ENCODE data around the gene CKS2. TPM values are rescaled to one million over a fixed set of nuclear protein-coding genes. Genes with fewer than 3 reads are reported as not detected.
A peak's percentile ranks its signal among the peaks of the same experiment; 100 is the strongest.
"Not testable (repeated sequence)": the region's sequence is repeated elsewhere in the genome, so short reads cannot be mapped to it uniquely, and the experiment has no call there.

Gene CKS2
- total RNA-seq = 10 to 100 TPM; 18.2 to 32.4 (median 21.7) TPM

DNA sequence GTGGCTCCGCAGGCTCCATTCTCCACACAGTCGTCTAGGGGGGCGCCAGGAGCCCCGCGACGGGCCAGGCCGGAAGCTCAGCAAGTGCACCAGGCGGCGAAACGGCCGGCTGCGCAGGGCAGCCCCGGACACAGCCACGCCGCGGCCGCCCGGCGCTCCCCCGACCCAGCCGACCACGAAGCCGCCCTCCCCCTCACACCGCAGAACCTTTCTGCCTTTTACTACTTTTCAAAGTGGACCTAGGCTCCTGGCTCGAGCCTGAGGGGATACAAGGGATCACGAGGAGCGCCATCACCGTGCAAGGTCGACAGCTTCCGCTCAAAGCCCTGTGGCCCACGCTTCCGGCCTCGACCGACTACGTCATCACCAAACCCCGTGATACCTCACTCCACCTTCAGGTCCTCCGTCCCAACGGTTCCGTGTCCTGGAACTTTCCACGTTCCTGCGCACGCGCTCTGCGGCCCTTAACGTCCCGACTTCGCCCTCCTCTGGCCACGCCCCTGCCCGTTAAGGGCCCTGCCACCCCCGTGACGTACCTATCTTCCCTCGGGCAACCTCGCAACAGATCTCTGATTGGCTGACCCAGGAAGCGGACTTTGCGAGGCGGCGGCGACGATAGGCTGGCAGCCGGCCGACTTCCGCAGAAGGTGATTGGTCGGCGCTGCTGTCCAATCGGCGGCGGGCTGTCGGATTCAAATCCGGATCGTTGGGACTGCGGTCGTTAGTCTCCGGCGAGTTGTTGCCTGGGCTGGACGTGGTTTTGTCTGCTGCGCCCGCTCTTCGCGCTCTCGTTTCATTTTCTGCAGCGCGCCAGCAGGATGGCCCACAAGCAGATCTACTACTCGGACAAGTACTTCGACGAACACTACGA, at the start of gene CKS2:
CKS2 (plus strand) TSS at position 721 of the 871 bp plus-strand sequence; CDS start at position 819, 98 bp downstream.
- peak within 1 kb of the TSS; percentile 74 to 87 (median 85) for H3K4me3 ChIP-seq
- intact Hi-C loops (cut with DNase I; ENCODE audit: low total_unique reads) = no loop called here
- TF ChIP-seq POLR2A (IDR thresholded peaks at IDR 0.05) = peak; percentile 97
- TF ChIP-seq, protein P1, sequence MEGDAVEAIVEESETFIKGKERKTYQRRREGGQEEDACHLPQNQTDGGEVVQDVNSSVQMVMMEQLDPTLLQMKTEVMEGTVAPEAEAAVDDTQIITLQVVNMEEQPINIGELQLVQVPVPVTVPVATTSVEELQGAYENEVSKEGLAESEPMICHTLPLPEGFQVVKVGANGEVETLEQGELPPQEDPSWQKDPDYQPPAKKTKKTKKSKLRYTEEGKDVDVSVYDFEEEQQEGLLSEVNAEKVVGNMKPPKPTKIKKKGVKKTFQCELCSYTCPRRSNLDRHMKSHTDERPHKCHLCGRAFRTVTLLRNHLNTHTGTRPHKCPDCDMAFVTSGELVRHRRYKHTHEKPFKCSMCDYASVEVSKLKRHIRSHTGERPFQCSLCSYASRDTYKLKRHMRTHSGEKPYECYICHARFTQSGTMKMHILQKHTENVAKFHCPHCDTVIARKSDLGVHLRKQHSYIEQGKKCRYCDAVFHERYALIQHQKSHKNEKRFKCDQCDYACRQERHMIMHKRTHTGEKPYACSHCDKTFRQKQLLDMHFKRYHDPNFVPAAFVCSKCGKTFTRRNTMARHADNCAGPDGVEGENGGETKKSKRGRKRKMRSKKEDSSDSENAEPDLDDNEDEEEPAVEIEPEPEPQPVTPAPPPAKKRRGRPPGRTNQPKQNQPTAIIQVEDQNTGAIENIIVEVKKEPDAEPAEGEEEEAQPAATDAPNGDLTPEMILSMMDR (IDR thresholded peaks at IDR 0.05) = peak in 1 of 3 donors; percentile 12
- TF ChIP-seq POLR2AphosphoS5 (IDR thresholded peaks at IDR 0.05) = peak; percentile 97 to 99 (median 99)
- H3K4me1 ChIP-seq = peaks cover 0 to 8% of the 10 kb centered on the region in 2 donors
- peak; percentile 100 for DNase-seq (ENCODE audit: low spot score in 2 of 2)
- H3K36me3 ChIP-seq = no peaks in the 10 kb centered on the region
- no peaks in the 10 kb centered on the region for H3K27me3 ChIP-seq
- peak within 1 kb of the TSS; percentile 99 to 100 for H3K27ac ChIP-seq
- no peaks in the 10 kb centered on the region for H3K9me3 ChIP-seq

DNA sequence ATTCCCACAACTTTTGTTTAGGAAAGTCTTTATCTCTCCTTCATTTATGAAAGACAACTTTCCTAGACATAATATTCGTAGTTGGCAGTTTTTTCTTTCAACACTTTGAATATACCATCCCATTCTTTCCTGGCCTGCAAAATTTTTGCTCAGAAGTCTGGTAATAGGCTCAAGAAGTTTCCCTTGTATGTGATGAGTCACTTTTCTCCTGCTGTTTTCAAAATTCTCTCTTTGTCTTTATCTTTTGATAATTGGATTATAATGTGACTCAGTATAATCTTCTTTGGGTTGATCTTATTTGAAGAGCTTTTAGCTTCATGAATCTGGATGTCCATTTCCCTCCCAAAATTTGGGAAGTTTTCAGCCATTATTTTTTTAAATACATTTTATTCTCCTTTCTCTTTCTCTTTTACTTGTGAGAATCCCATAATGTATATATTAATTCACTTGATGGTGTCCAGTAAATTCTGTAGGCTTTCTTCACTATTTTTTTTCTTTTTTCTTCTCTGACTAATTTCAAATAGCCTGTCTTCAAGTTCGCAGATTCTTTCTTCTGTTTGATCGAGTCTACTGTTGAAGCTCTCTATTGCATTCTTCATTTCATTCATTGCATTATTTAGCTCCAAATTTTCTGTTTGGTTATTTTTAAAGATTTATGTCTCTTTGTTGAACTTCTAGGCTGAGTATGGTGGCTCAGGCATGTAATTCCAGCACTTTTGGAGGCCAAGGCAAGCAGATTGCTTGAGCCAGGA, 37.3 kb upstream of the CKS2 start:
- Histone ChIP-seq H3K4me1 (no peaks in the 10 kb centered on the region), H3K9me3 (peaks cover 6 to 13% of the 10 kb centered on the region in 2 donors), H3K4me3 (no peak overlapping the region), H3K27ac (no peak overlapping the region), H3K27me3 (no peaks in the 10 kb centered on the region), H3K36me3 (no peaks in the 10 kb centered on the region)
- TF ChIP-seq, protein P1 (IDR thresholded peaks at IDR 0.05) = no peak
- TF ChIP-seq POLR2A (IDR thresholded peaks at IDR 0.05) (no peak), POLR2AphosphoS5 (IDR thresholded peaks at IDR 0.05) (no peak)
- DNase-seq (ENCODE audit: low spot score in 2 of 2) = no peak
- intact Hi-C loops (cut with DNase I; ENCODE audit: low total_unique reads) = no loop called here

DNA sequence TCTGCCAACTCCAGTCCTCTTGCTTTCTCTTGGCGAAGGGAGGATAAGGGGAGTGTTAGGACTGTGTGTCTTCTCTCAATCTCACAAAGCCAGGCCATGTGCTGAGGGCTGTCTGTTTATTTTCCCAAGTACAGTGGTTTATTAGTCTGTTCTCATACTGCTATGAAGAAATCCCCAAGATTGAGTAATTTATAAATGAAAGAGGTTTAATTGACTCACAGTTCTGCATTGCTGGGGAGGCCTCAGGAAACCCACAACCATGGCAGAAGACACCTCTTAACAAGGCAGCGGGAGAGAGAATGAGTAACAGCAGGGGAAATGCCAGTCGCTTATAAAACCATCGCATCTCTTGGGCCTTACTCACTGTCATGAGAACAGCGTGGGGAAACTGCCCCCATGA, 36.2 kb upstream of the CKS2 start:
- no peak for DNase-seq (ENCODE audit: low spot score in 2 of 2)
- TF ChIP-seq POLR2AphosphoS5 (IDR thresholded peaks at IDR 0.05) (no peak), POLR2A (IDR thresholded peaks at IDR 0.05) (no peak)
- TF ChIP-seq, protein P1 (IDR thresholded peaks at IDR 0.05) = no peak
- no peak overlapping the region for H3K27ac ChIP-seq
- no peaks in the 10 kb centered on the region for H3K4me1 ChIP-seq
- H3K9me3 ChIP-seq = peaks cover 6 to 13% of the 10 kb centered on the region in 2 donors
- no peak overlapping the region for H3K4me3 ChIP-seq
- intact Hi-C loops (cut with DNase I; ENCODE audit: low total_unique reads) = no loop called here
- H3K27me3 ChIP-seq = no peaks in the 10 kb centered on the region
- H3K36me3 ChIP-seq = no peaks in the 10 kb centered on the region

DNA sequence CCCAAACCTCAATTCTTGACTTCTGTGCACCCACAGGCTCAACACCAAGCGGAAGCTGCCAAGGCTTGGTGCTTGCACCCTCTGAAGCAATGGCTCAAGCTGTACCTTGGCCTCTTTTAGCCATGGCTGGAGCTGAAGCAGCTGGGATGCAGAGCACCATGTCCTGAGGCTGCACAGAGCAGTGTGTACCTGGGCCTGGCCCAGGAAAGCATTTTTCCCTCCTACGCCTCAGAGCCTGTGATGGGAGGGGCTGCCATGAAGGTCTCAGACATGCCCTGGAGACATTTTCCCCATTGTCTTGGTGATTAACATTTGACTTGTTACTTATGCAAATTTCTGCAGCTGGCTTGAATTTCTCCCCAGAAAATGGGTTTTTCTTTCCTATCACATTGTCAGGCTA, 35.0 kb upstream of the CKS2 start:
- H3K4me3 ChIP-seq; intact Hi-C loops (cut with DNase I; ENCODE audit: low total_unique reads): not testable (repeated sequence)

DNA sequence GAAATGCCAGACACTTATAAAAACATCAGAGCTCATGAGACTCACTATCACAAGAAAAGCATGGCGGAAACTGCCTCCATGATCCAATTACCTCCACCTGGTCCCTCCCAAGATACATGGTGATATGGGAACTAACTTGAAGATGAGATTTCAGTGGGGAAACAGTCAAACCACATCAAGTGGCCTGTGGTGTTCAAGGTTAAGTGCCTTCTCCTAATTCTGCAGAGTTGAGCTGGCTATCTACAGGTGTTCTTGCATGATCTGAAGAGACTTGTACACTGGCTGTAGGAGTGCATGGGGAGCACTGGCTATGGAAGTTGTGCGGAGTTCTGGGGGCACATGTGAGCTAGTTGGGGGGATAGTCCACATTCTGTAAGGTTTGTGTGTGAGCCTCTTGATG, 34.0 kb upstream of the CKS2 start:
- Histone ChIP-seq H3K4me1 (no peaks in the 10 kb centered on the region), H3K27ac (no peak overlapping the region), H3K36me3 (no peaks in the 10 kb centered on the region), H3K27me3 (no peaks in the 10 kb centered on the region), H3K4me3 (no peak overlapping the region), H3K9me3 (peaks cover 6 to 13% of the 10 kb centered on the region in 2 donors)
- no peak for DNase-seq (ENCODE audit: low spot score in 2 of 2)
- TF ChIP-seq POLR2AphosphoS5 (IDR thresholded peaks at IDR 0.05) (no peak), POLR2A (IDR thresholded peaks at IDR 0.05) (no peak)
- TF ChIP-seq, protein P1 (IDR thresholded peaks at IDR 0.05) = no peak
- intact Hi-C loops (cut with DNase I; ENCODE audit: low total_unique reads) = no loop called here

More for the DNA sequence above, 35.0 kb upstream of the CKS2 start:
- H3K27me3 ChIP-seq; H3K36me3 ChIP-seq; DNase-seq (ENCODE audit: low spot score in 2 of 2); H3K4me1 ChIP-seq; H3K27ac ChIP-seq: not testable (repeated sequence)
- H3K9me3 ChIP-seq = peaks cover 6 to 13% of the 10 kb centered on the region in 2 donors
